GM13977 (cell line): Measurements from ENCODE around the gene MAPKAPK2.

Experiments used
- DNase-seq: peaks from one replicate; pipeline ENCODE4 v3.0.0; 2012; ENCODE audit warnings: low spot score
- in situ Hi-C: fragments of 300-500 bp; cut with MboI; formaldehyde crosslinking; loops from one replicate; pipeline ENCODE4 v1.12.0; 2022; ENCODE audit warnings: low sequenced_read_pairs, low pct_unique_long_range_greater_than_20kb, mixed read lengths, inconsistent platforms; ENCODE audit not compliant: unreplicated experiment
- TF ChIP-seq, protein P1 (sequence below): IDR thresholded peaks from 2 replicates; pipeline ENCODE4 v1.5.1; 2012; ENCODE audit warnings: mild to moderate bottlenecking, control low read depth; ENCODE audit not compliant: insufficient read depth; ENCODE audit errors: extremely low read depth, missing control alignments

MAPKAPK2 gene

DNA sequence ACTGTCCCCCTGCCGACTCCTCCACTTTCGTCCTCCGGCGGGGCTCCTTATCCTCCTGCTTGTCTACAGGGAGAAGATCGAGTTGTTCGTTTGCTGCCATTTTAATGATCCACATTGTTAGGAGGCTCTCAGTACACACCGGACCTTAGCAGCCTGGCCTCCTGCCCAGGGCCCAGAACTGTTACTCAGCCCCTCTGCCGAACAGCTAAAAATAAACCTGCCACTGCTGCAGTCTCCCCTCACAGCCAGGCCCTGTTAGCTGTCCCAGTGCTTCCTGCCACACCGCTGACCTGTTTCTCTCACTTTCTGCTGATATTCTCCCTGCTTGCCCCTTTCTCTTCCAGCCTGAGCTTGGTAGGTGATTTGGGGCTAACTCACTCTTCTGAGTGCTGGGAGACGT lies 8.3 kb downstream of the MAPKAPK2 start:
- in situ Hi-C loops = no loop called here
- TF ChIP-seq, protein P1, sequence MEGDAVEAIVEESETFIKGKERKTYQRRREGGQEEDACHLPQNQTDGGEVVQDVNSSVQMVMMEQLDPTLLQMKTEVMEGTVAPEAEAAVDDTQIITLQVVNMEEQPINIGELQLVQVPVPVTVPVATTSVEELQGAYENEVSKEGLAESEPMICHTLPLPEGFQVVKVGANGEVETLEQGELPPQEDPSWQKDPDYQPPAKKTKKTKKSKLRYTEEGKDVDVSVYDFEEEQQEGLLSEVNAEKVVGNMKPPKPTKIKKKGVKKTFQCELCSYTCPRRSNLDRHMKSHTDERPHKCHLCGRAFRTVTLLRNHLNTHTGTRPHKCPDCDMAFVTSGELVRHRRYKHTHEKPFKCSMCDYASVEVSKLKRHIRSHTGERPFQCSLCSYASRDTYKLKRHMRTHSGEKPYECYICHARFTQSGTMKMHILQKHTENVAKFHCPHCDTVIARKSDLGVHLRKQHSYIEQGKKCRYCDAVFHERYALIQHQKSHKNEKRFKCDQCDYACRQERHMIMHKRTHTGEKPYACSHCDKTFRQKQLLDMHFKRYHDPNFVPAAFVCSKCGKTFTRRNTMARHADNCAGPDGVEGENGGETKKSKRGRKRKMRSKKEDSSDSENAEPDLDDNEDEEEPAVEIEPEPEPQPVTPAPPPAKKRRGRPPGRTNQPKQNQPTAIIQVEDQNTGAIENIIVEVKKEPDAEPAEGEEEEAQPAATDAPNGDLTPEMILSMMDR = no peak
- no peak for DNase-seq

DNA sequence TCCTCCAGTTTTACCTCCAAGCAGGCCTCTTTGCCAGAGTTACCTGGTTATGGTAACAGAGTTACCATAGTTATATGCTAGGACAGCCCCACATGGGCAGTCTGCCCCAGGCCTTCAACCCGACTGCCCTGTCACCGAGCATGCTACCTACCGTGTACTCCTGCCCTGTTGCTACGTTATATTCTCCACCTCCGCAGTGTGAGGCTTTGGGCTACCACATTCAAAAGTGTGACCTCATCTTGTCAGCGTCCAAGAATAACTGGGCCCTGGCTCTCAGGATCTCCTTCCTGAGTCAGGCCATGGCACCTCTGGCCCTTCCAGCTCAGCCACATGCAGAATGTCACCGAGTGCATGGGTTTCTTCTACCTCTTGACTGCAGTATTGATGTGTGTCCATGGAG lies 8.9 kb downstream of the MAPKAPK2 start:
- DNase-seq = no peak
- in situ Hi-C loops = no loop called here
- TF ChIP-seq, protein P1 = no peak

DNA sequence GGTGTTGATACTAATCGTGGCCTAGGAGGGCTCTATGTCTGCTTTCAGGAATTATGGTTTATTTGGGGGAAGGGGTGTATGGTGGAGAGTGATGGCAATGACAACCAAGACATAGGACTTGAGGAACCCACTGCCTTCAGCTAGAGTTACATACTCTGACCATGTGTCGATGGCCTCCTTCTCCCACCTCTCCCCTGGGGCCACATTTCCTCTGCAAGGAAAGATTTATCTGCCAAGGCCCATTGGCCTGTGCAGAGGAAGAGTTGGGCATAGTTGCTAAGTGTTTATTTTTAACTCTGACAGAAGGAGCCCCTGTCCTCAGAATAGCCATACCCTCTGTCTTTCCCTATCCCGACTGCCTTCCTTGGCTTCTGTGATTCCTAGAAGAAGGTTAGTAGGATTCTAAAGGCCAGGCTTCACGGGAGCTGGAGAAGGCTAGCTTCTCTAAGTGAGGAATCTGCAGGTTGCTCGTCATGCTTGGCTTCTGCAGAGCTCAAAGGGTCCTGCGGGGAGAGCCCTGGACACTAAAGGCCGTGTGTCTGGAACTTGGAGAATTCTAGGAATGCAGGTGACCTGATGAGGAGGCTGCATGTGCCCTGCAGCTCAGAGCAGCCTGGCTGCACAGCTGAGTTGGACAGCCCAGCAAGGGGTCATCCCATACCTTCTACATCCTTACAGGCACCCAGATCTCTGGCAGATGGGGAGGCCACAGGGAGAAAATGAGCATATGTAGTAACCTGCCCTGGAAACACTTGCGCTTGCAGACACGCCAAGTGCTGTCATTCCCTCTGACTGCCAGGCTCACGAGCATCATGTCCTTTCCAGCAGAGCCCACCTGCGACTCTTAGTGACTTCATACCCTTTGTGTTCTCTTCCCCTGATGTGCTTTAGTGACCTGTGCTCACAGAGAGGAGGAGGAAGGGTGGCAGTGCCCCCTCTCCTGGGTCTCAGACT lies 9.7 kb downstream of the MAPKAPK2 start:
- in situ Hi-C loops = no loop called here
- TF ChIP-seq, protein P1 = no peak
- no peak for DNase-seq

DNA sequence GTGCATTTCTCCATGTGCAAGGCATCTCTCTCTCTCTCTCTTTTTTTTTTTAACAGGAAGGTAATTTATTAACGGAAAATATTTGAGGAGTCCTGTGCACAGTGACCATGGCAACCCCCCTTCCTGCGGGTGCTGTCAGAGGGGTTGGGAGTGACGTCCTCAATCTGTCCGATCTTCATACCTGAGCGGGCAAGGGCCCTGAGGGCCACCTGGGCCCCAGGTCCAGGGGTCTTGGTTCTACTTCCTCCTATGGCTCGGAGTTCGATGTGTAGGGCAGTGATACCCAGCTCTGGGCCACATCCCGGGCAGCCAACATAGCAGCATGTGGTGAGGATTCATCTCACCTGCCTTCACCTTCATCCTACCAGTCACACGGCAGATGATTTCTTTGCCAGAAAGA lies 11.0 kb downstream of the MAPKAPK2 start:
- DNase-seq = no peak

DNA sequence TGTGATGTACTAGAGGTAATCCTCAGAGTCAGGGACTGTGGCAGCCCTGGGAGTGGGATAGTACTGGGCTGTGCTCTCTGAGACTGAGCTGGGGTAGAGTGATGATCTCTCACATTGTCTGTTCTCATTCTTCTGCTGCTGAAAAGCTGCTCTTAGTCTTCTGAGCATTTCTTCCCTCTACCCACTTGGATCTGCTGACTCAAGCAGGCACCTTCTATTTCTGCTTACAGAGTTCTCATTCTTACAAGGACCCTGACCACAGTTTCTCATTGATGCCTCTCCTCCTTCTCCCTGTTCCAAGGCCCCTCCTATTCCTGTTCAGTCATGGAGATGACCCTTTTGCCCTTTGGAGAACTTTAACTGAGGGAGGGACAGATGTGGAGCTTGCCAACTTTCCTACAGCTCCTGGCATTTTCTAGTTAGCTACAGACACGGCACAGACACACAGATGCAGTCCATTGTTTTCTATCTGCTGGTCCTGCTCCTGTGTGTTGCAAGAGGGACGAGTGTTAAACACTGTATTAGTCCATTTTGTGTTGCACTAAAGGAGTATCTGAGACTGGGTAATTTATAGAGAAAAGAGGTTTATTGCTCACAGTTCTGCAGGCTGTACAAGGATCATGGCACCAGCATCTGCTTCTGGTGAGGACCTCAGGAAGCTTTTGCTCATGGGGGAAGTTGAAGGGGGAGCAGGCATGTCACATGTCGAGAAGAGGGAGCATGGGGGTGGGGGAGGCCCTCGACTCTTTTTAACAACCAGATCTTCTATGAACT lies 12.3 kb downstream of the MAPKAPK2 start:
- TF ChIP-seq, protein P1 = no peak
- in situ Hi-C loops = no loop called here
- DNase-seq = no peak

More for the DNA sequence above, 11.0 kb downstream of the MAPKAPK2 start:
- TF ChIP-seq, protein P1 = no peak
- in situ Hi-C loops = no loop called here

DNA sequence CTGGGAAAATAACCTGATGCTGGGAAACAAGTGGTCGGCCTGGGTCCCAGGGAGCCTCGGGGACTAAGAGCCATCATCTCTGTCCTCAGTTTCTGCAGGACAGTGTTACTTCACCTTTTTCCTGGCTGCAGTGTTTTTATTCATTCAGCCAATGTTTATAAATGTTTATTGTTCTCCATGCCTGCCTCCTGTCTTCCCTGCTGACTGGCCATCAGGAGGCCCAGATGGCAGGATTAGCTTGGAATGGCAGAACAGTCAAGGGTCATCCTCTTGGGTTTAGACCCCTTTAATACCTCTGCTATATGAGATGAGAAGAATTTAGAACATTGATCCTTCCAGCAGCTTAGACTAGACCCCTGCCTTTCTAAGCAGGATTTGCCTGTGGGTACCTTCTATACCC lies 13.3 kb downstream of the MAPKAPK2 start:
- TF ChIP-seq, protein P1 = no peak
- no peak for DNase-seq
- in situ Hi-C loops = no loop called here
